Left renal cortex interstitium (tissue), 4 donors: ENCODE measurements around the gene ACADVL. TPM values are rescaled to one million over a fixed set of nuclear protein-coding genes. Genes with fewer than 3 reads are reported as not detected.

Source experiments
- DNase-seq, 4 donors: peaks; one replicate each; pipeline ENCODE4 v3.0.0-alpha.2; 2013; ENCODE audit warnings: low read depth in 4 of 4, low spot score in 2 of 4, missing footprints in 1 of 4
- polyA plus RNA-seq, 4 donors: library from polyadenylated mRNA; unstranded; fragments of 120-200 nt; gene quantifications; one replicate each; pipeline ENCODE4 v1.2.1, GENCODE V29; 2013; ENCODE audit not compliant: insufficient read length in 4 of 4

The ACADVL gene
- polyA plus RNA-seq, 4 donors, result 409 to 581 (median 511) TPM

DNA sequence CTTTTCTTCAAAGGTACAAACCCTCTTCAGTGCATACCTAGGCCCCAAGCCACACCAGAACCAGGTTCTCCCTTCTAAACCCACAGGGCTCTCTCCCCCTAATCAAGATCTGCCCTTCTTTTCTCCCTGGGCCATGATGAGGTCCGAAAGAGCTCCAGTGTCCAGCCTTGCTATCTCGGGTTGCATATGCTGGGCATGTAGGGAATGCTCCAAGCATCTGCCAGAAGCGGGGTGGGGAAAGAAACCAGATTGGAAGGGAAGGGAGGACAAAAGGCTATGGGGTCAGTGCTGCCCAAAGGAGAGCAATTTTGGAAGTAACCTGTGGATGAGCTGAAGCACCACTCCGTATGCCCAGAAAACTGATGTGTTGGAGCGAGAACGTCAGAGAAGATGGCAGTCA lies 29.5 kb downstream of the ACADVL start:
- DNase-seq, result no peak

DNA sequence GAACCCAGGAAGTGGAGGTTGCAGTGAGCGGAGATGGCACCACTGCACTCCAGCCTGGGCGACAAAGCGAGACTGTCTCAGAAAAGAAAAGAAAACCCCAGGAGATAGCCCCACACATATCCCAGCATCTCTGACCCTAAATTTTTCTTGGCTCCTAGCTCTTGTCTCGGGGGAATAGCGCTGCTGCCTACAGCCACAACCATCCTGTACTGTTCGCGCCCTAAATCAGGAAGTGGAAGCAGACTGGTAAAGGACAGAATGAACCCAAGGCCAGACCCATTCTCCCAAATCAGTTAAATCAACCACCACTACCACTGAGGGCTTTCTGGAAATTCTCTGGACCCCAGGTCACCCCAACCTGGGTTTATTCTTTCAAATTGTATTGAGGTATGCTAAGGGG lies 30.1 kb downstream of the ACADVL start:
- DNase-seq, result no peak

DNA sequence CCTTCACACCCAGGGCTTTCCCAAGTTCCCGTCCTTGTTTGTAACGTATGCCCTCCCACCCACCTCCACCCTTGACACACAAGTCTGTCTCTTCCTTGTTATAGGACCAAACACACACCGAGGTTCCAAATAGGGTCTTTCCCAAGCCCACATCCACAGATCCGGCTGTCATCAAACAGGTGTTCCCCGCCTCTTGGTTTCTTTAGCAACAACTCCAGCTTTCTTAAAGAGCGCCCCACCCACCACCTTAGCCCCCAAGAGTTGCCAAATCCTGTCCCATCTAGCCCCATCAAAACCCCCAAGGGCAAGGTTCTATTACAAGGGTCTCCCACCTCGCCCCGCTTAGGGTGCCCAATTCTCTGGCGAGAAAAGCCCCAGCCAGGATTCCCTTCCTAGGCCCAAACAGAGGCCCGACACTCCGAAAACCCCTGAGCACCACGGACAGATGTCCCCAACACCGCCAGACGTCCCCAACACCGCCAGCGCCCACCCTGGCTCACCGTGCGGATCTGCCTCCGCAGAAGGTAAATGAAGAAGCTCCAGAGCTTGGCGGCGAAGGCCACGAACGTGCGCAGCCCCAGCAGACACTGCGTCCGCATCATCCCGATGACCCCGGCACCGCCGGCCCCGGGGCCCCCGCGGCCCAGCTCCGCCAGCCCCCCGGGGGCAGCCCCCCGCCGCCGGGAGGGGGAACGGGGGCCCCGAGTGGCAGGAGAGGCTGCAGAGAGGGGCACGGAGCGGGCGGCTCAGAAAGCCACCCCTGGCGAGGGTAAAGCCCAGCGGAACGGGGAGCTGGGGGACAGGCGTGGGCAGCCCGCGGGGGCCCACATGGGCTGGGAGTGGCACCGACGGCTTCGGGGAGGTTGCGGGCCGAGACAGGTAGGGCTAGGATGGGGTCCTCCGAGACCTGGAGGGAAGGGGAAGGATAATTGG lies 31.2 kb downstream of the ACADVL start:
- no peak for DNase-seq

DNA sequence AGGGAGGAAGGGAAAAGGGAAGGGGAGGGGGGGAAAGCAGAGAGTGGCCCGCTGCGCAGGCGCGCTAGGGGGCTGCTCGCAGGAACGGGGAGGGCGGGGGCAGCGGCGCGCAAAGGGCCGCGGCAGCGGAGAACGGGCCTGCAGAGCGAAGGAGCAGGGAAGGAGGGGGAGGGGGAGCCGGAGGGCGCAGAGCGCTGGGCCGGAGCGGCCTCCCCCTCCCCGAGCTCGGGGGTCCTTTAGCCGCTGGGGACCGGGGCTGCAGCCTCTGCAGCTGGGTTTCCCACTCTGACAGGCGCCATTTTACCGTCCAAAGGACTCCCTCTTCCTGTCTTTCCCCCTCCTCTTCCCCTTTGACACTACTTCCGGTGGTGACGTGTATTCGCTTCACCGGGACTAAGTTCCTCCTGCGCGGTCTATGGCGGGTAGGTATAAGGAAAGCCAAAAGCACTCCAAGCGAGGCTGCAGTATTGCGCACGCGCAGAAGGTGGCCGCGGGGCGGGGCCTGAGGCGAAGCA lies 32.0 kb downstream of the ACADVL start, which contains the start of gene CTDNEP1:
TSS of gene CTDNEP1 (minus strand) at position 74 of the 515 bp plus-strand sequence. CDS start 438 bp downstream, outside the sequence.
- DNase-seq, result peak; percentile 97 to 100 (median 100)

GRCh38 chr17:7252176-7253043 lies 32.7 kb downstream of the ACADVL start, which contains the start of gene ELP5:
Gene ELP5, plus strand, starts transcription at chr17:7252215. Its CDS starts 336 bp downstream, at chr17:7252551.
- DNase-seq, result peak in 2 of 4 donors; percentile 91 to 92

GRCh38 chr17:7253082-7253481 lies 33.3 kb downstream of the ACADVL start:
- no peak for DNase-seq

GRCh38 chr17:7254511-7254910 lies 34.8 kb downstream of the ACADVL start:
- no peak for DNase-seq

GRCh38 chr17:7256766-7257456 lies 37.2 kb downstream of the ACADVL start:
- DNase-seq, result no peak

GRCh38 chr17:7258731-7259554 lies 39.2 kb downstream of the ACADVL start:
- no peak for DNase-seq

DNA sequence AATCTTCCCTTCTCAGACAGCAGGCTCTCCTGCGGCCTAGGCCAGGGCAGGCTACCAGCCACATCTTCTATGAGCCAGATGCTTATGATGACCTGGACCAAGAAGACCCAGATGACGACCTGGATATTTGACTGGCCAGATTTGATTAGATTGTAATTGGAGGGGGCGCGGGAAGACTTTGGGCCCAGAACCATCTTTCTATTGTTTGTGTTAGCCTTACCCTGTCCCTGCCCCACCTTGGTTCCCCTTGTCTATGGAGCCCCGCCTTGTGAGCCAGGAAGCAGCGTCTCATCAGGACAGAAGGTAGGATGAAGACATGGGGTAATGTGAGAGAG lies 39.8 kb downstream of the ACADVL start:
- DNase-seq, result no peak

GRCh38 chr17:7260151-7260550 lies 40.4 kb downstream of the ACADVL start:
- no peak for DNase-seq

DNA sequence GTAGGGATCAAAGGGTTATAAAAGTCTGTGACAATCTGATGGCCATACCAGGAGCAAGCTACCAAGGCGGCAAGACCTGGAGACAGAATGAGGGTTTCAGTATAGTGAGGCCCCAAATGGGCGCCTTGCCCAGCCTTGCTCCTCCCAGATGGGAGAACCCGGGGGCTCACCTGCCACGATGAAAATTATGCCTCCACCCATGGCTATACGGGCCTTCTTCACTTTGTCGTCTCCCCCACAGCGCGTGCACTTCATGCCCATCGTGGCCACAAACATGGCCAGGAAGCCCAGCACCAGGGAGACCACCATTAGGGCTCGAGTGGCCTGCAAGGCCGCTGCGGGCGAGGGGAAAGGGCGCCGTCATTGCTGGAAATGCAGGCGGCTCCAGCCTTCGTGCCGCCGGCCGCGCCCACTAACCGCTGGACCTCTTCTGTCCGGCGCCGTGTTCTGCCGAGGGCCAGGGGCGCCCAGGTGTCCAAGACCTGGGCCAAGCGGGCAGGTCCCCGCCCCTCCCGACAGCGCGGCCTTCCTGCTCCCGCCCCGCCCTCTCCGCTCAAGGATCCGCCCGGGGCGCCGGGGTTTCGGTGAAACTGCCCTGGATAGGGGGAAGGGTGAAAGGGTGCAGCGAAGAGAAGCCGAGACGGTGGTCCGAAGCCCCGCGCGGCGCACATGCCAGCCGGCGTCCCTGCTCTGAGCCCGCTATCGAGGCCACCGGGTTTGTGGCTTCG lies 41.1 kb downstream of the ACADVL start:
- DNase-seq, result no peak

GRCh38 chr17:7261379-7262191 lies 41.8 kb downstream of the ACADVL start:
- DNase-seq, result no peak

DNA sequence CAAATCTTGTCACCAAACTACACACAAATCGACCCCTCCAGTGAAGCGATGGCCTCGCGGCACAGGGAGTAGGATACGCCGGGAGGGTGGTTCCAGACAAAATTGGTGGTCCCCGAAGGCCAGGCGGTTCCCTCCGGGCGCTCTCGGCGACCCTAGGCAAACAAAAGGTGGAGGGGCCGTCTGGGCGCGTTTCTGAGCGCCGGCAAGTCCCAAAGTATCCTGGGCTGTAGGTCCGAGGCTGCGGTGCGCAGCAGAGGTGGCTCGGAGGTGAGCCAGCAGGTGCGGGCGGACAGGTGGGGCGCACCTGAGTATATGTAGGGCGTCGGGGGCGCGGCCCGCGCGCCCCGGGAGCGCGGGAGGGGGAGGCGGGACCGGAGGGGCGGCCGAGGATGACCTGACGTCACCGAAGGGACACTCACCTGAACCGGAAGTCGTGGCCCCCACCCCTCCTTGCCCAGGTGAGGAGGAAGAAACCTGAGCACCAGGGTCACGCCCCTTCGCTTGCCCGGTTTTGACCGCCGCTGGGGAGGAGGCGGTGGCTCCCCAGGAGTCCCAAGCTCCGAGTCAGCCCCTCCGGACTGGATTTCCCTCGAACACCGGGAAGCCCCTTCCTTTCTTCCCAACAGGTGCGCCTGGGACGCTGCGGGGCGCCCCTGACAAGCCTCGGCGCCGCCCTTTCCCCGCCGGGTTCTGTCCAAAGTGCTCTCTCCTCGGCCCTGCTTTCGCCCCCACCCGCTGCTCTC lies 42.6 kb downstream of the ACADVL start, which contains the start of gene CLDN7:
TSS of gene CLDN7 (minus strand) at position 287 of the 743 bp plus-strand sequence. CDS start 435 bp downstream, outside the sequence.
- no peak for DNase-seq

DNA sequence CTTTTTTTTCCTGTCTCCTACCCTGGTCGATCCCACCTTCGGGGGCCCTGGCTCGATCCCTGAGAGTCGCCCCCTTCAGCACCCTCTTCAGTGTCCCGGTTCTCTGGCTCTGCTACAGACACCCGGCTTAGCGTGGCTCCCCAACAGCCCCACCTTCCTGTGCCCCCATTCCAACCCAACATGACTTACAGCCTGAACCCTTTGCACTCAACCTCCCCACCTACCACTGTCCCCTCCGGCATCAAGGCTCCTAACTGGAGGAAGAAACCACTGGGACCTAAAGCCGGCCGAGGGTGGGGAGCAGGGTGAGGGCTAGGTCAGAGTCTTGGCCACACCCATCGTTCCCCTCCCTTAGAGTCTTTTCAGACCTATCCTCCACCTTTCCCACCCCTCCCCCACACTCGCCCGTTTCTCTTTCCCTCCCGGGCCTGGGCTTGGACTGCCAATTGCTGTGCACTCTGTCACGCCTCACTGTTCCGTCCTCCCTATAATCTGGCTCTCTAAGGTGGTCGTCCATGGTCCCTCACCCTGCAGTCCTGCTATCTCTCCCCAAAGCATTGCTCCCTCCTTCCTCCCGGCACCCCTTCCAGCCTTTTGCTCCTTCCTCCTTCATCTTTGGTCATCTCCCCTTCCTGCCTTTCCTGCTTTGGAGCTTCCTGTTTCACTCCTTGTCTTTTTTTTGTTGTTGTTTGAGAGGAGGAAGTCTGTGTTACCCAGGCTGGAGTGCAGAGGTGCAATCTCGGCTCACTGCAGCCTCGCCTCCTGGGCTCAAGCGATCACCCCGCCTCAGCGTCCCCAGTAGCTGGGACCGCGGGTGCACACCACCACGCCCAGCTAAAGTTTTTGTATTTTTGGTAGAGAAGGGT lies 43.4 kb downstream of the ACADVL start:
- no peak for DNase-seq

DNA sequence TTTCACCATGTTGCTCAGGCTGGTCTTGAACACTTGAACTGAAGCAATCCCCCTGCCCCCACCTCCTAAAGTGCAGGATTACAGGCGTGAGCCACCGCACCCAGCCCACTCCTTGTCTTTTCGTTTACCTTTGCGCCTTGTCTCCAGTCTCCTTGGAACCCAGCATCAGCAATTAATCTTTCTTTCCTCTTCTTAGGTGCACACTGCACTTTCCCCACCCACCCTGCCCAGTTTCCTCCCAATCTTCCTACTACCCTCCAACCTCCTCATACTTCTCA lies 44.0 kb downstream of the ACADVL start:
- no peak for DNase-seq

GRCh38 chr17:7266784-7267183 lies 47.0 kb downstream of the ACADVL start:
- no peak for DNase-seq
